NCI-H1694 treated with DMSO at 0.1 percent for 48 hours (cell line): ENCODE measurements around the gene SLC6A13.
"Not testable (repeated sequence)": the region's sequence is repeated elsewhere in the genome, so short reads cannot be mapped to it uniquely, and the experiment has no call there.

Experiments used
- DNase-seq: peaks from one replicate; lab custom pipeline; 2025; lab: John Stamatoyannopoulos, UW

SLC6A13 gene

GRCh38 chr12:233615-233968 is 29.0 kb downstream of the SLC6A13 start:
- no peak for DNase-seq

- no peak for DNase-seq
These were observed 29.7 kb downstream of the SLC6A13 start for GRCh38 chr12:232731-233614.

GRCh38 chr12:230925-231671 is 31.5 kb downstream of the SLC6A13 start:
- DNase-seq, result no peak

GRCh38 chr12:229441-230191 is 33.0 kb downstream of the SLC6A13 start:
- DNase-seq, result no peak

GRCh38 chr12:228846-229200 is 33.8 kb downstream of the SLC6A13 start:
- DNase-seq, result no peak

GRCh38 chr12:227923-228845 is 34.5 kb downstream of the SLC6A13 start:
- no peak for DNase-seq

- no peak for DNase-seq
These were observed 35.2 kb downstream of the SLC6A13 start for GRCh38 chr12:227286-227915.

- no peak for DNase-seq
These were observed 36.2 kb downstream of the SLC6A13 start for GRCh38 chr12:226401-226800.

GRCh38 chr12:225012-225411 is 37.6 kb downstream of the SLC6A13 start:
- no peak for DNase-seq

GRCh38 chr12:224330-224729 is 38.3 kb downstream of the SLC6A13 start:
- DNase-seq, result no peak

- no peak for DNase-seq
These were observed 38.8 kb downstream of the SLC6A13 start for GRCh38 chr12:223841-224240.

GRCh38 chr12:221736-222135 is 40.9 kb downstream of the SLC6A13 start:
- DNase-seq, result no peak

- DNase-seq, result no peak
These were observed 41.6 kb downstream of the SLC6A13 start for GRCh38 chr12:220946-221550.

GRCh38 chr12:220491-220890 is 42.1 kb downstream of the SLC6A13 start:
- no peak for DNase-seq

- peak; percentile 44 for DNase-seq
These were observed 42.7 kb downstream of the SLC6A13 start for GRCh38 chr12:219891-220352.

- no peak for DNase-seq
These were observed 43.7 kb downstream of the SLC6A13 start for GRCh38 chr12:218728-219590.

- no peak for DNase-seq
These were observed 44.4 kb downstream of the SLC6A13 start for GRCh38 chr12:218221-218620.

- not testable (repeated sequence) for DNase-seq
These were observed 45.6 kb downstream of the SLC6A13 start for GRCh38 chr12:217029-217428.

GRCh38 chr12:215116-215515 is 47.5 kb downstream of the SLC6A13 start:
- no peak for DNase-seq
